GM12878 (cell line): Measurements from ENCODE around the gene PCDHGB2. TPM values are rescaled to one million over a fixed set of nuclear protein-coding genes. Genes with fewer than 3 reads are reported as not detected.
A peak's percentile ranks its signal among the peaks of the same experiment; 100 is the strongest.

Experiments
- ATAC-seq: fragments of 200-7000 bp; cut with Tn5 transposase; 3 replicates; pipeline ENCODE4 v1.9.1; 2020; ENCODE audit warnings: mild to moderate bottlenecking, moderate library complexity
- BruUV-seq: library from RNA; stranded (reverse); fragments of 400-500 nt; replicated peaks from 2 replicates; lab custom pipeline; 2021; lab: Mats Ljungman, UMichigan
- CTCF ChIA-PET: fragments of 300-600 bp; sonication (Branson Sonifier 250); formaldehyde crosslinking; extraction: SDS; loops from one replicate; lab custom pipeline; 2021; ENCODE audit warnings: inconsistent platforms; lab: Yijun Ruan, JAX
- POLR2A ChIA-PET: fragments of 350-600 bp; formaldehyde crosslinking; extraction: SDS; loops from one replicate; lab custom pipeline; 2021; ENCODE audit warnings: inconsistent platforms; lab: Charles Lee
- RAD21 ChIA-PET: fragments of 300-600 bp; sonication (Branson Sonifier 250); formaldehyde crosslinking; loops from one replicate; lab custom pipeline; 2023; ENCODE audit warnings: antibody characterized with exemption; ENCODE audit not compliant: unreplicated experiment; lab: Charles Lee
- SMC1A ChIA-PET: fragments of 300-600 bp; sonication (Branson Sonifier 250); formaldehyde crosslinking; loops from one replicate; lab custom pipeline; 2023; ENCODE audit not compliant: unreplicated experiment, uncharacterized antibody; lab: Charles Lee
- DNase-seq: peaks from one replicate; pipeline ENCODE4 v3.0.0-alpha.2; 2011; ENCODE audit warnings: low read depth, low spot score
- FAIRE-seq: peaks from 3 replicates; lab custom pipeline; 2011; peaks lifted over from hg19 to GRCh38; lab: Jason Lieb, UNC
- H2AFZ ChIP-seq: 2 replicates; pipeline ENCODE4 v1.6.0; 2011; ENCODE audit warnings: low read depth, low read length, control low read depth; ENCODE audit not compliant: control insufficient read depth
- H3K27ac ChIP-seq: 2 replicates; pipeline ENCODE4 v1.5.1; 2011; ENCODE audit warnings: control low read depth; ENCODE audit not compliant: control insufficient read depth, insufficient read depth
- H3K27me3 ChIP-seq, 2 experiments: replicated peaks in 1 of 2; 2 replicates each; pipeline versions ENCODE4 v1.6.0 to v1.6.1; 2011; ENCODE audit warnings: low read length in 1 of 2; ENCODE audit not compliant: control insufficient read depth in 2 of 2, insufficient read depth in 2 of 2
- H3K36me3 ChIP-seq, 2 experiments: 2 replicates each; pipeline ENCODE4 v1.5.1; 2011; ENCODE audit warnings: low read length in 1 of 2; ENCODE audit not compliant: control insufficient read depth in 2 of 2, insufficient read depth in 2 of 2
- H3K4me1 ChIP-seq: 2 replicates; pipeline ENCODE4 v1.6.1; 2011; ENCODE audit warnings: mild to moderate bottlenecking, low read length, moderate library complexity, mixed read lengths; ENCODE audit not compliant: control insufficient read depth, insufficient read depth
- H3K4me2 ChIP-seq: 2 replicates; pipeline ENCODE4 v1.6.0; 2011; ENCODE audit warnings: control low read depth; ENCODE audit not compliant: control insufficient read depth, insufficient read depth
- H3K4me3 ChIP-seq: fragments of 200-600 bp; sonication (generic); 2 replicates; pipeline ENCODE4 v1.5.1; 2016
- H3K79me2 ChIP-seq: 2 replicates; pipeline ENCODE4 v1.6.0; 2011; ENCODE audit warnings: low read length; ENCODE audit not compliant: control insufficient read depth, insufficient read depth
- H3K9ac ChIP-seq: 2 replicates; pipeline ENCODE4 v1.8.0; 2011; ENCODE audit warnings: low read length, control low read depth, mixed read lengths; ENCODE audit not compliant: control insufficient read depth, insufficient read depth
- H3K9me3 ChIP-seq: replicated peaks from 3 replicates; pipeline ENCODE4 v1.5.1; 2011; ENCODE audit warnings: mild to moderate bottlenecking, low read length; ENCODE audit not compliant: control insufficient read depth, insufficient read depth
- H4K20me1 ChIP-seq: 2 replicates; pipeline ENCODE4 v1.6.0; 2011; ENCODE audit not compliant: control insufficient read depth, insufficient read depth
- ATF7 ChIP-seq: fragments of 450-650 bp; IDR thresholded peaks from 2 replicates; pipeline ENCODE4 v1.6.1; 2016; ENCODE audit warnings: low read depth, mild to moderate bottlenecking
- CBX5 ChIP-seq: sonication (generic); IDR thresholded peaks from 2 replicates; pipeline ENCODE4 v1.6.1; 2016; ENCODE audit warnings: low read depth, moderate library complexity, mild to moderate bottlenecking, inconsistent platforms
- CHD2 ChIP-seq: IDR thresholded peaks from 2 replicates; pipeline ENCODE4 v1.6.1; 2011; ENCODE audit warnings: low read depth, low read length, improper control_type of control experiment, borderline replicate concordance
- CREM ChIP-seq: IDR thresholded peaks from 2 replicates; pipeline ENCODE4 v1.6.1; 2014; ENCODE audit warnings: antibody characterized with exemption, low read depth
- EP300 ChIP-seq, 2 experiments: fragments of 150-350 bp in 1 of 2; IDR thresholded peaks; 2 replicates each; pipeline ENCODE4 v1.6.1; 2011 to 2012; ENCODE audit warnings: low read depth in 2 of 2, low read length in 2 of 2, borderline replicate concordance in 1 of 2, improper control_type of control experiment in 1 of 2, inconsistent platforms in 1 of 2; ENCODE audit not compliant: control insufficient read depth in 1 of 2
- ETV6 ChIP-seq, 2 experiments: fragments of 450-650 bp in 1 of 2; IDR thresholded peaks in 1 of 2; conservative IDR thresholded peaks in 1 of 2; 2 replicates each; pipeline ENCODE4 v1.6.1; 2014; ENCODE audit warnings: antibody characterized with exemption in 1 of 2, borderline replicate concordance in 1 of 2, low read depth in 1 of 2, mild to moderate bottlenecking in 1 of 2, moderate library complexity in 1 of 2
- FOS ChIP-seq: IDR thresholded peaks from 3 replicates; pipeline ENCODE4 v1.6.1; 2011; ENCODE audit warnings: borderline replicate concordance; ENCODE audit not compliant: insufficient read length; ENCODE audit errors: extremely low read depth
- HDAC6 ChIP-seq: fragments of 200-600 bp; sonication (generic); IDR thresholded peaks from one replicate; pipeline ENCODE4 v1.8.0; 2017; ENCODE audit warnings: antibody characterized with exemption; ENCODE audit not compliant: unreplicated experiment
- MYC ChIP-seq: IDR thresholded peaks from 2 replicates; pipeline ENCODE4 v1.6.1; 2011; ENCODE audit warnings: mild to moderate bottlenecking, low read length, moderate library complexity, inconsistent platforms; ENCODE audit not compliant: insufficient read depth, insufficient replicate concordance, insufficient read length, severe bottlenecking
- NR2C1 ChIP-seq: fragments of 450-650 bp; IDR thresholded peaks from 2 replicates; pipeline ENCODE4 v1.6.1; 2017; ENCODE audit warnings: antibody characterized with exemption, mild to moderate bottlenecking, moderate library complexity
- NR2F1 ChIP-seq: fragments of 450-650 bp; conservative IDR thresholded peaks from 2 replicates; pipeline ENCODE4 v1.6.1; 2017; ENCODE audit warnings: mild to moderate bottlenecking
- POLR2A ChIP-seq: IDR thresholded peaks from 2 replicates; pipeline ENCODE4 v1.6.1; 2011; ENCODE audit warnings: low read depth, mild to moderate bottlenecking, low read length
- POU2F2 ChIP-seq: IDR thresholded peaks from 3 replicates; pipeline ENCODE4 v1.6.1; 2011; ENCODE audit warnings: low read depth, mild to moderate bottlenecking, low read length, borderline replicate concordance
- RAD51 ChIP-seq: fragments of 450-650 bp; IDR thresholded peaks from 2 replicates; pipeline ENCODE4 v1.6.1; 2016; ENCODE audit warnings: moderate library complexity, mild to moderate bottlenecking, inconsistent platforms
- RCOR1 ChIP-seq: conservative IDR thresholded peaks from 2 replicates; pipeline ENCODE4 v1.6.1; 2012; ENCODE audit warnings: low read depth, low read length, improper control_type of control experiment
- RUNX3 ChIP-seq: IDR thresholded peaks from 2 replicates; pipeline ENCODE4 v1.6.1; 2012; ENCODE audit warnings: low read length, inconsistent platforms
- SMC3 ChIP-seq: IDR thresholded peaks from 2 replicates; pipeline ENCODE4 v1.6.1; 2011; ENCODE audit warnings: low read length, improper control_type of control experiment, borderline replicate concordance
- SREBF2 ChIP-seq: IDR thresholded peaks from 2 replicates; pipeline ENCODE4 v1.6.1; 2012; ENCODE audit warnings: mild to moderate bottlenecking, low read length
- TAF1 ChIP-seq: IDR thresholded peaks from 2 replicates; pipeline ENCODE4 v1.6.1; 2011; ENCODE audit warnings: mild to moderate bottlenecking, low read depth, low read length, borderline replicate concordance
- WGBS: methylation state at CpG from one replicate; pipeline ENCODE4 v1.1.6; 2016; ENCODE audit warnings: low lambda C conversion rate; ENCODE audit not compliant: insufficient replicate concordance, insufficient coverage; ENCODE audit errors: missing lambda C conversion rate; 5-methylcytosine and 5-hydroxymethylcytosine counted together
- in situ Hi-C: fragments of 300-500 bp; cut with MboI; formaldehyde crosslinking; loops from 9 replicates; pipeline ENCODE4 v1.14.3; 2018; ENCODE audit warnings: mixed read lengths
- intact Hi-C: fragments of 100-400 bp; cut with micrococcal nuclease; formaldehyde crosslinking; loops from one replicate; pipeline ENCODE4 v1.14.2; 2022; ENCODE audit not compliant: unreplicated experiment
- polyA plus RNA-seq, 11 experiments: library from polyadenylated mRNA; depleted of rRNA in 4 of 11; unstranded in 6 of 11; stranded (reverse) in 5 of 11; fragments of >200 nt; fragmentation: Nextera tagmentation in 4 of 11; fragmentation: Illumina TruSeq in 1 of 11; extraction: Ambion mirVana in 4 of 11; extraction: Trizol in 1 of 11; gene quantifications; 1 replicate in 1 of 11; 2 replicates in 10 of 11; pipeline versions ENCODE4 v1.2.1 to v1.2.3, GENCODE V29; 2011 to 2016; ENCODE audit warnings: inconsistent platforms in 2 of 11, missing spikeins in 2 of 11, low read depth in 1 of 11
- total RNA-seq, 4 experiments: library from RNA; depleted of rRNA in 3 of 4; stranded (reverse); fragments of >200 nt in 3 of 4; fragmentation: Illumina TruSeq in 1 of 4; extraction: Trizol in 1 of 4; gene quantifications; 2 replicates each; pipeline versions ENCODE4 v1.2.1 to v1.2.3, GENCODE V29; 2013 to 2021
- TF ChIP-seq, protein P1 (sequence below): IDR thresholded peaks from 2 replicates; pipeline ENCODE4 v1.6.1; 2012; ENCODE audit warnings: low read depth, low read length, improper control_type of control experiment
- TF ChIP-seq, protein P2 (sequence below): fragments of 450-650 bp; IDR thresholded peaks from 2 replicates; pipeline ENCODE4 v1.6.1; 2017; ENCODE audit warnings: mild to moderate bottlenecking

The PCDHGB2 gene
- total and polyA plus RNA-seq, 10 of the 15 experiments (the other 5 are each of a cell fraction or from before 2014, with no cell fraction given), result 0.06 to 0.38 (median 0.19) TPM; not detected in 2

DNA sequence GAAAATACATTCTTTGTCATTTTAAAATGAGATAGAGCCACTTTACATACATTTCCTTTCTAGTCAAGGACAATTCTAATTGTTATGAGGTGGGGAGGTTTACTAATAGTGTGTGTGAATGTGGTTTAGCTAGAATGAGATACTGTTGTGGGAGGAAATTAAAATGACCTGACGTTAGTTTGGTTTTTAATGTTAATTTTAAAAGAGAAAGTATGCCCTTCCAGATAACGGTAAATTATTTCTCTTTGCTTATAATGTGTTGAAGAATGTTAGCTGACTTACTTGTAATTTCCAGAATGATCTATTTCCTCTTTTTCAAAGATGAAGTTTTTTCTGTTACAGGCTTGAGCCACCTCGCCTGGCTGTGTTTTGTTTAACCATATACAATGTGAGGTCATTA, 37.5 kb upstream of the PCDHGB2 start (continued):
- TF ChIP-seq POU2F2 (no peak), HDAC6 (no peak), FOS (no peak), MYC (no peak), EP300 (IDR thresholded peaks at IDR 0.05; ENCODE audit: borderline replicate concordance in 1 of 2, control insufficient read depth in 1 of 2, low read depth in 2 of 2, low read length in 2 of 2) (no peak), CHD2 (no peak), CBX5 (no peak), ATF7 (peak; percentile 37; the same call in 1 of the 2 replicates)
- TF ChIP-seq, protein P1, sequence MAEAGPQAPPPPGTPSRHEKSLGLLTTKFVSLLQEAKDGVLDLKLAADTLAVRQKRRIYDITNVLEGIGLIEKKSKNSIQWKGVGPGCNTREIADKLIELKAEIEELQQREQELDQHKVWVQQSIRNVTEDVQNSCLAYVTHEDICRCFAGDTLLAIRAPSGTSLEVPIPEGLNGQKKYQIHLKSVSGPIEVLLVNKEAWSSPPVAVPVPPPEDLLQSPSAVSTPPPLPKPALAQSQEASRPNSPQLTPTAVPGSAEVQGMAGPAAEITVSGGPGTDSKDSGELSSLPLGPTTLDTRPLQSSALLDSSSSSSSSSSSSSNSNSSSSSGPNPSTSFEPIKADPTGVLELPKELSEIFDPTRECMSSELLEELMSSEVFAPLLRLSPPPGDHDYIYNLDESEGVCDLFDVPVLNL, result no peak

DNA sequence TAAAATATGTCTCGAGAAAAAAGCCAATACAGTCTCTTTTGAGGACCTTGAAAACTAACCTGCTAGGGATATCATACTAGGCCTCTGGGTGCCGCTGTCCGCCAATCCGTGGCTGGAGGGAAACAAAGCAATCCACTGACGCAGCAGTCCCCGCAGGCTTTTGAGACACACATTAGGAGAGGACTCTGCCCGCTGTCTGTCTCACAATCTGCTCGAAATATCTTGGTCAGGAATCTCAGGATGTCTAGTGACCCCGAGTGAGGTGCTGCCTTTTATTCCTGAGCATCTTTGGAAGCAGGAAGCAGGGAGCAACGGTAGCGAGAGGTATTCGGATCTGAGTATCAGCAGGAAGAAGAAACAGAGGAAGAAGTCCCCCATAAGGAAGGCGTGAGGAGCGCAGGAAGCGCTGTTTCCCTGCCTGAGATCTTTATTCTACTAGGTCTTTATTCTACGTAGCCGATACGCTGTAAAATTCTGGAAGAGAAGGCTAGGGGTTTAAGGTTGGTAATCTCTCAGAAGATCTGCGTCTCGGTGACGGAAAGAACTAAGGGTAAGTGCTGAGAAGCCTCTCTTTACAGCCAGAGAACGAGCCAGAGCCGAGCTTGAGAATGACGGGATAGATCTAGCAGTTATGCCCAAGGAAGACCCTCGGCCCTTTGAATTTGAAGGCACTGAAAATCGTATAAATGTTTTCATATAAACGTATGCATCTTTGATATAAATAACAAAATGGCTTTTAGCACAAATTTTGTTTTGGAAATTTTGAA, 33.5 kb upstream of the PCDHGB2 start:
- no peak for FAIRE-seq
- intact Hi-C loops (no loop called here), in situ Hi-C loops (loop anchor here (10.0 kb wide), 1 partner anchor 239 kb away; no protein-coding TSS in a partner anchor)
- no peaks in the 10 kb centered on the region for H4K20me1 ChIP-seq
- BruUV-seq, result no TSS peak
- RAD21 ChIA-PET, result no interaction called here
- no peaks in the 10 kb centered on the region for H3K4me1 ChIP-seq
- no peaks in the 10 kb centered on the region for H3K79me2 ChIP-seq
- H3K27ac ChIP-seq, result no peak overlapping the region
- H3K36me3 ChIP-seq, result no peaks in the 10 kb centered on the region
- H3K27me3 ChIP-seq, result no peaks in the 10 kb centered on the region; a peak in 1 of 4 replicates
- SMC1A ChIA-PET, result interaction anchor here (1.0 kb wide), 1 partner anchor 9 kb away, joined by 6 read pairs; no protein-coding TSS in a partner anchor
- WGBS, result 36% methylated on average over 27 of the region's 27 CpGs
- CTCF ChIA-PET, result interaction anchor here (0.6 to 1.4 kb wide), 6 partner anchors 22 to 266 kb away, joined by 3 to 5 read pairs (median 4); partner anchors contain the start of gene PCDHGB2
- peak overlapping the region; percentile 83 for H3K4me2 ChIP-seq
- H3K4me3 ChIP-seq, result peak overlapping the region; percentile 70
- peak; percentile 94 for ATAC-seq
- peak overlapping the region; percentile 51 for H3K9ac ChIP-seq
- peaks cover 4% of the 10 kb centered on the region; the same call in 2 of the 3 replicates for H3K9me3 ChIP-seq
- peak overlapping the region; percentile 98 for H2AFZ ChIP-seq
- no peak for DNase-seq
- POLR2A ChIA-PET, result interaction anchor here (0.6 kb wide), 1 partner anchor 282 kb away, joined by 9 read pairs; no protein-coding TSS in a partner anchor
- TF ChIP-seq ETV6 (conservative IDR thresholded peaks at IDR 0.05 in 1 of 2, IDR thresholded peaks at IDR 0.05 in 1 of 2; ENCODE audit: borderline replicate concordance in 1 of 2, low read depth in 1 of 2) (peak in 1 of 2 experiments; percentile 67; a peak in 2 of 4 replicates), SREBF2 (no peak), CREM (no peak), POLR2A (peak; percentile 66), TAF1 (0 out of 2 replicates have a peak, but pooled peaks have one; percentile 12), RUNX3 (peak; percentile 35; the same call in 1 of the 2 replicates), NR2F1 (no peak), RCOR1 (no peak), RAD51 (no peak), NR2C1 (no peak), SMC3 (peak; percentile 25; the same call in 1 of the 2 replicates)
- TF ChIP-seq, protein P2, sequence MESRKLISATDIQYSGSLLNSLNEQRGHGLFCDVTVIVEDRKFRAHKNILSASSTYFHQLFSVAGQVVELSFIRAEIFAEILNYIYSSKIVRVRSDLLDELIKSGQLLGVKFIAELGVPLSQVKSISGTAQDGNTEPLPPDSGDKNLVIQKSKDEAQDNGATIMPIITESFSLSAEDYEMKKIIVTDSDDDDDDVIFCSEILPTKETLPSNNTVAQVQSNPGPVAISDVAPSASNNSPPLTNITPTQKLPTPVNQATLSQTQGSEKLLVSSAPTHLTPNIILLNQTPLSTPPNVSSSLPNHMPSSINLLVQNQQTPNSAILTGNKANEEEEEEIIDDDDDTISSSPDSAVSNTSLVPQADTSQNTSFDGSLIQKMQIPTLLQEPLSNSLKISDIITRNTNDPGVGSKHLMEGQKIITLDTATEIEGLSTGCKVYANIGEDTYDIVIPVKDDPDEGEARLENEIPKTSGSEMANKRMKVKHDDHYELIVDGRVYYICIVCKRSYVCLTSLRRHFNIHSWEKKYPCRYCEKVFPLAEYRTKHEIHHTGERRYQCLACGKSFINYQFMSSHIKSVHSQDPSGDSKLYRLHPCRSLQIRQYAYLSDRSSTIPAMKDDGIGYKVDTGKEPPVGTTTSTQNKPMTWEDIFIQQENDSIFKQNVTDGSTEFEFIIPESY, result no peak
